ENCODE measurements around the gene CDC42EP5.
A peak's percentile ranks its signal among the peaks of the same experiment; 100 is the strongest.
"Not testable (repeated sequence)": the region's sequence is repeated elsewhere in the genome, so short reads cannot be mapped to it uniquely, and the experiment has no call there.

The CDC42EP5 gene

GRCh38 chr19:54492568-54492967, 19.5 kb upstream of the CDC42EP5 start:
- DNase-seq (ENCODE audit: extremely low spot score, insufficient read length, low read depth) (no peak), FAIRE-seq (no peak)

- no peak for DNase-seq (ENCODE audit: extremely low spot score, insufficient read length, low read depth)
- FAIRE-seq: no peak
These were observed 16.7 kb upstream of the CDC42EP5 start for GRCh38 chr19:54489766-54490165.

GRCh38 chr19:54489341-54489740, 16.2 kb upstream of the CDC42EP5 start:
- FAIRE-seq (no peak), DNase-seq (ENCODE audit: extremely low spot score, insufficient read length, low read depth) (no peak)

GRCh38 chr19:54485851-54486250, 12.8 kb upstream of the CDC42EP5 start:
- FAIRE-seq (no peak), DNase-seq (ENCODE audit: extremely low spot score, insufficient read length, low read depth) (no peak)

- DNase-seq (ENCODE audit: extremely low spot score, insufficient read length, low read depth) (no peak), FAIRE-seq (no peak)
These were observed 11.4 kb upstream of the CDC42EP5 start for GRCh38 chr19:54484451-54484850.

GRCh38 chr19:54482889-54483288, 9.8 kb upstream of the CDC42EP5 start:
- FAIRE-seq (peak; percentile 65), DNase-seq (ENCODE audit: extremely low spot score, insufficient read length, low read depth) (no peak)

GRCh38 chr19:54481326-54481930, 8.3 kb upstream of the CDC42EP5 start:
- no peak for DNase-seq (ENCODE audit: extremely low spot score, insufficient read length, low read depth)

GRCh38 chr19:54480051-54480450, 7.0 kb upstream of the CDC42EP5 start:
- no peak for DNase-seq (ENCODE audit: extremely low spot score, insufficient read length, low read depth)
- FAIRE-seq: no peak

More at GRCh38 chr19:54481326-54481930, 8.3 kb upstream of the CDC42EP5 start:
- FAIRE-seq: peak; percentile 90

- DNase-seq (ENCODE audit: extremely low spot score, insufficient read length, low read depth) (no peak), FAIRE-seq (peak; percentile 90)
These were observed 5.7 kb upstream of the CDC42EP5 start for GRCh38 chr19:54478677-54479266.

GRCh38 chr19:54477650-54478049, 4.6 kb upstream of the CDC42EP5 start:
- no peak for FAIRE-seq
- DNase-seq (ENCODE audit: extremely low spot score, insufficient read length, low read depth): no peak

- DNase-seq (ENCODE audit: extremely low spot score, insufficient read length, low read depth) (no peak), FAIRE-seq (no peak)
These were observed 2.6 kb upstream of the CDC42EP5 start for GRCh38 chr19:54475706-54476105.

GRCh38 chr19:54473892-54474372, 836 bp upstream of the CDC42EP5 start:
- no peak for FAIRE-seq
- no peak for DNase-seq (ENCODE audit: extremely low spot score, insufficient read length, low read depth)

- DNase-seq (ENCODE audit: extremely low spot score, insufficient read length, low read depth): no peak
- no peak for FAIRE-seq
These were observed 1.9 kb downstream of the CDC42EP5 start for GRCh38 chr19:54470991-54471782.

- no peak for DNase-seq (ENCODE audit: extremely low spot score, insufficient read length, low read depth)
These were observed 2.7 kb downstream of the CDC42EP5 start for GRCh38 chr19:54470276-54470887.

GRCh38 chr19:54469496-54469934, 3.6 kb downstream of the CDC42EP5 start:
- no peak for FAIRE-seq
- DNase-seq (ENCODE audit: extremely low spot score, insufficient read length, low read depth): no peak

More at GRCh38 chr19:54470276-54470887, 2.7 kb downstream of the CDC42EP5 start:
- no peak for FAIRE-seq

GRCh38 chr19:54466110-54466480, 7.0 kb downstream of the CDC42EP5 start:
- not testable (repeated sequence) for FAIRE-seq; DNase-seq (ENCODE audit: extremely low spot score, insufficient read length, low read depth)

- DNase-seq (ENCODE audit: extremely low spot score, insufficient read length, low read depth): no peak
- FAIRE-seq: no peak
These were observed 7.5 kb downstream of the CDC42EP5 start for GRCh38 chr19:54465426-54466109.

GRCh38 chr19:54464630-54465425, 8.3 kb downstream of the CDC42EP5 start:
- no peak for FAIRE-seq
- peak; percentile 80 for DNase-seq (ENCODE audit: extremely low spot score, insufficient read length, low read depth)

- DNase-seq (ENCODE audit: extremely low spot score, insufficient read length, low read depth) (no peak), FAIRE-seq (peak; percentile 99)
These were observed 9.0 kb downstream of the CDC42EP5 start for GRCh38 chr19:54464044-54464629.
